Measurements from ENCODE around the gene SYT17.

Gene SYT17

GRCh38 chr16:19139436-19140091 lies 28.5 kb upstream of the SYT17 start:
- DNase-seq, result no peak

DNA sequence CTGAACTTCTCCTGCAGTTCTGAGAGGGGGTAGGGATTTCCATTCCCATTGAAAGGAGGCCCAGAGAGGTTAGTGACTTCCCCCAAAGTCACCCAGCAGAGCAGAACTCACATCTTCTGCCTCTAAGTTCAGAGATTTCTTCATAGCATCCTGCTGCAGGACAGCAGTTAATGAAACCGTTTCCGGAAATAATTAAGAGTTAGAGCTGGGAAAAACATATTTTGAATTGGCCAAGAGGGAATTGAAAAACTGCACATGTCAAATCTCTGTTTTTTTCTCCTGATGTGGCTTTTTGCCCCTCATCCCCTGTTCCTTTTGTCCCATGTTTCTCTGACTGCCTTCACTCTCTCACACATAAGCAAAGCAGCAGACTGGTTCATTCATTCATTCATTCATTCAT lies 27.6 kb upstream of the SYT17 start:
- no peak for DNase-seq

GRCh38 chr16:19142939-19143598 lies 25.0 kb upstream of the SYT17 start:
- DNase-seq, result no peak

- no peak for DNase-seq
These were observed 24.5 kb upstream of the SYT17 start for GRCh38 chr16:19143599-19143956.

GRCh38 chr16:19145010-19145409 lies 23.0 kb upstream of the SYT17 start:
- no peak for DNase-seq

DNA sequence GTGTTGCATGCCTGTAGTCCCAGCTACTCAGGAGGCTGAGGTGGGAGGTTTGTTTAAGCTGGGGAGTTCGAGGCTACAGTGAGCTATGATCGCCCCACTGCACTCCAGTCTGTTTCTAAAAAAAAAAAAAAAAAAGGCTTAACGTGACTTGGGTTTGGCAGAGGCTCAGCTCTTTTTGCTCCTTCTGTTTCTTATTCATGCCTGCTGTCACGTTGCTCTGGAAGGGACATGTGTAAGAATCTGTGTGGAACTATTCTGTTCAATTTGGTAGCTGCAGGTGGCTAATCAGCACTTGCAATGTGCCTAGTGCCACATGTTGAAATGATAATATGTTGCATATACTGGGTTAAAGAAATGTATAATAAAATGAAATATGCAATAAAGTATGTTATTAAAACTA lies 20.9 kb upstream of the SYT17 start:
- DNase-seq, result no peak

DNA sequence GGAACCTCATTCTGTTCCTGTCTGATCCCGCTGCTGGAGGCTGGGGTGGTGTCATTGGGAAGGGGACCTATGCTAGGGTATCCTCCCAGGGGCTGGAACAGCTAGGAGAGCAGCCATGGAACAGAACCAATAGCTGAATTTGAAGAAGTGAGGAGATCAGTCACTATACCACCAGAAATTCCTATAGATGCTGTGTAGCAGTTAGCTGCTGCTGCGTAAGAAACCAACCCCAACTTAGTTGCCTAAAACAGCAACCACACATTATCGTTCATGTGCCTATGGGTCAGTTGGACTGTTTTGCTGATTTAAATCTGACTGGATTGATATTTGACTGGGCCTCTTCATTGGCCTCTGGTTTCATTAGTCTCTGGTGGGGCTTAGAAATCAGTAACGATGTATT lies 20.4 kb upstream of the SYT17 start:
- no peak for DNase-seq

DNA sequence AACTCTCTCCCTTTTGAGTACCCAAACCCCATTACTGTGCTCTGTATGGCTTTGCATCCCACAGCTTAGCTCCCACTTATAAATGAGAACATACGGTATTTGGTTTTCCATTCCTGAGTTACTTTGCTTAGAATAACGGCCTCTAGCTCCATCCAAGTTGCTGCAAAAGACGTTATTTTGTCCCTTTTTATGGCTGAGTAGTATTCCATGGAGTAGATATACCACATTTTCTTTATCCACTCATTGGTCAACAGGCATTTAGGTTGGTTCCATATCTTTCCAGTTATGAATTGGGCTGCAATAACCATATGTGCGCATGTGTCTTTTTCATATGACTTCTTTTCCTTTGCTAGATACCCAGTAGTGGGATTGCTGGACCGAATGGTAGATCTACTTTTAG lies 19.9 kb upstream of the SYT17 start:
- DNase-seq, result no peak

- no peak for DNase-seq
These were observed 16.7 kb upstream of the SYT17 start for GRCh38 chr16:19151310-19151709.

DNA sequence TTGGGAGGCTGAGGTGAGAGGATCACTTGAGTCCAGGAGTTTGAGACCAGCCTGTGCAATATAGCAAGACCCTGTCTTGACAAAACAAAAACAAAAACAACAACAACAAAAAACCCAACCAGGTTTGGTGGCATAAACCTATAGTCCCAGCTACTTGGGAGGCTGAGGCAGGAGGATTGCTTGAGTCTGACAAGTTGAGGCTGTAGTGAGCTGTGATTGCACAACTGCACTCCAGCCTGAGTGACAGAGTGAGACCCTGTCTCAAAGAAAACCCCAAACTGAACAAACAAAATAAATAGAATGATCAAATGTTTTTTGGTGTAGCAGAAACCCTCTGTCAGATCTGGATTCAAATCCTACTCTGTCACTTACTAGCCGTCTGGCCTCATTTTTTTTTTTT lies 16.0 kb upstream of the SYT17 start:
- no peak for DNase-seq

GRCh38 chr16:19153876-19154275 lies 14.2 kb upstream of the SYT17 start:
- no peak for DNase-seq

GRCh38 chr16:19162085-19162484 lies 6.0 kb upstream of the SYT17 start:
- no peak for DNase-seq

GRCh38 chr16:19163215-19163614 lies 4.8 kb upstream of the SYT17 start:
- DNase-seq, result no peak

DNA sequence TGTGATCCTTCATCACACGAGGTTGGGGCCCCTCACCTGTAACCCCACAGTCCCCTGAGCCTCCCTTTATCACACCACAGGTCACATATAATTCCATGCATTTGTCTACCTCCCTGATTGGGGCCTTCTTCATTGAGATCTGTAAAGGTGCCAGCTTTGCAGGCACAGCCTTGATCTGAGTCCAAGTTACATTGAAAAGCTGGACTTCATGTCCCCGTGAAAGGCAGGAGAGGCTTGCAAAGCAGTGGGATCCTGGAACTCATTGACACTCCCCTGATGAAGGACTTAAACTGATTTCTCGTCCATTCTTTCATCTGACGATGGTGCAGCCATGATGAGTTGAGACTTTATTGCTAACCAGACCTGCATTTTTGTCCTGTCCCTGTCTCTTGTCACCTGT lies 3.8 kb upstream of the SYT17 start:
- DNase-seq, result no peak

DNA sequence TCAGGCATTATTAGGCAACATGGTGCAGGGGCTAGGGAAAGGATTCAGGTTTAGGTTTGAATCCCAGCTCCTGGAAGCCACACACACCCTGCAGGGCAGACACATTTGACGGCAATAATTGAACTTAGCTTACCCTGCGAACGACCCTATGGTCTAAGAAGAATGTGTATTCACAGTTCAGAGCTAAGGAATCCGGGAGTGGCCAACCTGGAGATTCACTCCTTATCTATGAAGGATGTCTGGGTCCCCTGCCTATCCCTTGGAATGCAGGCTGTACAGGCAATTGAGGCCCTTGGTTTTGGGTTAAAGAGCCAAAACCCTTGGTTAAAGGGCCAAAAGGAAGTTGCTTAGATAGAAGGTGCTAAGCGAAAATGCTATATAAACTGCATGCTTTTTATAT lies 2.9 kb upstream of the SYT17 start:
- no peak for DNase-seq

GRCh38 chr16:19166500-19166899 lies 1.5 kb upstream of the SYT17 start:
- DNase-seq, result peak; percentile 33

DNA sequence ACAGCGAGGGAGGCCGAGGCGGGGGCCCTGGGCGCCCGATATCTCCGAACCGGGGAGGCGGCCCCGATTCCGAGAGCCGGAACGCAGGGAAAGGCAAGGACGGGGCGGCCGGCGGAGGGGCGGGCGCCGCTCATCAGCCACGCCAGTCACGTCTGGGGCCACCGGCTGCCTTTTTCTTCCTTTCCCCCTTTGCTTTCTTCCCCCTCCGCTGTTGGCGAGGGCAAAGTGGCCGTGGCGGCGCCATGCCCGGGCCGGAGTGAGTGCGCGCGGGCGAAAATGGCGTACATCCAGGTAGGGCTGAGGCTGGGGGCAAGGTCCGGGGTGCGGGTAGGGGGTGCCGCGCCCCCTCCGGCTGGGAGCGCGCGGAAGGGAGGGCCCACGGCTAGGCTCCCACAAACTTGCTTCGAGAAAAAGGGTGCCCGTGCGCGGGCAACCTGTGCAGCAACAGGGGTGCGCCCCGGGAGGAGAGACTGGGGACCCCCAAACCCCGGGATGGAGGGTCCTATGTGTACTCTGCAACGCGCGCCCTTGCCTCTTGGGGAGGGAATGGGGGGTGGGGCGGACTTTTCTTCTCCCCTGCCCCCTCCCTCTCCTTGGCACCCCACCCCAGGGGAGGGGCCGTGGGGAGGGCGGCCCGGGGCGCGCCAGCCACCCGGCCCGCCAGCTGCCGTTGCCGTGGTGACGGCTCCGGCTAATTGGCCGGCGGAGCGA lies 486 bp downstream of the SYT17 start:
- DNase-seq, result peak; percentile 70

GRCh38 chr16:19169082-19169639 lies 1.1 kb downstream of the SYT17 start:
- DNase-seq, result peak; percentile 21

DNA sequence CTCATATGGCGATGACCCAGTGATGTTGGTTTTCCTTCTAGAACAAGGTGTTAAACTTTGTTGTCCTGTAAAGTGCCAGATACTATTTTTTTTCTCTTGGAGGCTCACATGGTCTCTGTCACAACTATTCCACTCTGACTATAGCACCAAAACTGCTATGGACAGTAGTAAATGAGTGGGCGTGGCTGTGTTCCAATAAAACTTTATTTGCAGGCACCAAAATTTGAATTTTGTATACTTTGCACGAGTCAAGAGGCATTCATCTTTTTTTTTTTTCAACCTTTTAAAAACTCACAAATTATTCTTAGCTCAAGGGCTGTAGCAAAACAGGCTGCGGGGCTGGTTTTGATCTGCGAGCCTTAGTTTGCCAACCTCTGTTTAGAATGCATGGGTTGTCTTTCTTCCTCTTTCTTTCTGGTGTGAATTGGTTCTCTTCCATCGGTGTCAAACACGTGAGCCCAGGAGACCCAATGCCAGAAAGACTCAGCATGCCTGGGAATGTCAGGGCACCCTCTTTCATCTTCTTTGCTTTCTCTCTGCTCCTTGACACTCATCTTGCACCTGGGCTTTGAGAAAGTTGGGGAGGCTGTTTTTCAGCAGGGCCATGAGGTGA lies 2.1 kb downstream of the SYT17 start:
- DNase-seq, result no peak

DNA sequence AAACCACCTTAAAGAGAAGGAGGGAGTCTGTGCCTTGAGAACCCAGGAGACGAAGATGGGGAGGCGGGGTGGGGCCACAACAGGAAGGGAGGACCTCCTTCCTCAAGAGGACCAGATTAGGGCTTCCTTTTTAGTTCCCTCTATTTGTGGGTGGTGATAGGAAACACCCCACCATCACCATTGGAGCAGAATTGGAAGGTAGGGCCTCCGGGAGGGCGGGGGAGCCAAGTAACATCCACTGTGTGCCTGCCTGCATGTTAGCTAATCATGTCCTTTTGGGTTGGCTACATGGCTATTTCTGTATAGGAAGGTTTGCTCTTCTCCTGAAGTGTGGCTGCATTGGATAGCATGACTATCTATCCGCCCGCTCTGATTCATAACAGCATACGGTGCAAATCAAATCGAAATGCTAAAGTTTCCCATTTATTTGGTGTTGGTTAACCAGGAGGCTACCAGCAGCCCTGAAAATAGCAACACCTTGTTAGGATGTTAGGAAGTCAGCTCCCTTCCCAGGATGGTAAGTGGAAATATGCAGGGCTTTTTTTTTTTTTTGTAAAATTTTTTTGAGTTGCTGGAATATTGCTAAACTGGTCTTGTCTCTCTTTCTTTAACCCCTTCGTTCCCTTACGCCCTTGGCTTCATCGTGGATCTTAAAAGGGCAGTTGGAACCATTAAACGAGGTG lies 4.2 kb downstream of the SYT17 start:
- DNase-seq, result no peak

DNA sequence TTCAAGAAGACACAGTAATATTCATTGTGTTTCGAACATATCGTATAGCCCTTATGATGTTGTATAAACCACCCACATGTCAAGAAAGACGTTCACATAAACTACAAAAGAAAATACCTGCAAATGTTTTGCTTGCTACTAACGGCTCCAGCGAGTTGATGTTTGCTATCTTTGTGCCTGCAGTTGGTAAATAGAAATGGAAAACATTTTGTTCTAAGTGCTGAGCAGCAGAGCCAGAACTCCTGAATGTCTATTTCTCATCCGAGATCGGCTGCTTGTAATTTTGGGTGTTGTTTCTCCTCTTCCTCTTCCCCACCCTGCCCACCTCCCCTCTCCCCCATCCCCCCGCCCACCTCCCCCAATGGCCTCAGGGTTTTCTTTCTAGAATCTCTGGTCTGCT lies 5.0 kb downstream of the SYT17 start:
- DNase-seq, result no peak

- no peak for DNase-seq
These were observed 5.8 kb downstream of the SYT17 start for GRCh38 chr16:19173649-19174383.

Measured in DMS79 treated with DMSO at 0.1 percent for 48 hours (cell line).